Caki2 (cell line): ENCODE data around the gene LTF. TPM values are rescaled to one million over a fixed set of nuclear protein-coding genes. Genes with fewer than 3 reads are reported as not detected.
"Not testable (repeated sequence)": the region's sequence is repeated elsewhere in the genome, so short reads cannot be mapped to it uniquely, and the experiment has no call there.

Experiments used
- DNase-seq: peaks from one replicate; pipeline ENCODE4 v3.0.0-alpha.2; 2015; ENCODE audit warnings: low read depth
- in situ Hi-C: cut with HindIII; loops from 2 replicates; pipeline ENCODE4 v1.10.0; 2016; ENCODE audit warnings: low sequenced_read_pairs, low pct_unique_long_range_greater_than_20kb, mixed read lengths
- total RNA-seq: library from RNA; depleted of rRNA; stranded (reverse); fragments of >200 nt; shearing (Covaris generic); gene quantifications from 2 replicates; pipeline ENCODE4 v1.2.3, GENCODE V29; 2014; ENCODE audit warnings: low replicate concordance

The LTF gene
- total RNA-seq, 1 experiment from 2014 or later = not detected

- in situ Hi-C loops, DNase-seq: not testable (repeated sequence)
Measured at GRCh38 chr3:46427404-46427803, 37.3 kb downstream of the LTF start.

- in situ Hi-C loops, DNase-seq: not testable (repeated sequence)
Measured at GRCh38 chr3:46426476-46426875, 38.2 kb downstream of the LTF start.

GRCh38 chr3:46423588-46423987 lies 41.1 kb downstream of the LTF start:
- in situ Hi-C loops = no loop called here
- DNase-seq = peak; percentile 15

- DNase-seq = peak; percentile 19
- in situ Hi-C loops = no loop called here
Measured at GRCh38 chr3:46422617-46423016, 42.1 kb downstream of the LTF start.

GRCh38 chr3:46420931-46421330 lies 43.8 kb downstream of the LTF start:
- in situ Hi-C loops = no loop called here
- DNase-seq = no peak

- in situ Hi-C loops = no loop called here
- no peak for DNase-seq
Measured at GRCh38 chr3:46419816-46420215, 44.9 kb downstream of the LTF start.

- in situ Hi-C loops = no loop called here
- DNase-seq = no peak
Measured at GRCh38 chr3:46417841-46418611, 46.7 kb downstream of the LTF start.

GRCh38 chr3:46416811-46417510 lies 47.7 kb downstream of the LTF start:
- in situ Hi-C loops = no loop called here
- no peak for DNase-seq

- DNase-seq = no peak
- in situ Hi-C loops = no loop called here
Measured at GRCh38 chr3:46416125-46416810, 48.4 kb downstream of the LTF start.

GRCh38 chr3:46414739-46415138 lies 50.0 kb downstream of the LTF start:
- no peak for DNase-seq
- in situ Hi-C loops = no loop called here

GRCh38 chr3:46413951-46414350 lies 50.8 kb downstream of the LTF start:
- in situ Hi-C loops = no loop called here
- DNase-seq = no peak

GRCh38 chr3:46412786-46413298 lies 51.9 kb downstream of the LTF start:
- in situ Hi-C loops = no loop called here
- no peak for DNase-seq

- DNase-seq = no peak
- in situ Hi-C loops = no loop called here
Measured at GRCh38 chr3:46411271-46411670, 53.4 kb downstream of the LTF start.

- no peak for DNase-seq
- in situ Hi-C loops = no loop called here
Measured at GRCh38 chr3:46410669-46411068, 54.0 kb downstream of the LTF start.

GRCh38 chr3:46409739-46410489 lies 54.8 kb downstream of the LTF start:
- no peak for DNase-seq
- in situ Hi-C loops = no loop called here

- in situ Hi-C loops = no loop called here
- DNase-seq = no peak
Measured at GRCh38 chr3:46408853-46409252, 55.9 kb downstream of the LTF start.

GRCh38 chr3:46407970-46408369 lies 56.7 kb downstream of the LTF start:
- in situ Hi-C loops = no loop called here
- DNase-seq = no peak

GRCh38 chr3:46406788-46407611 lies 57.7 kb downstream of the LTF start, which contains the start of the genes CCR5AS and CCRL2:
TSS of gene CCR5AS (minus strand) at chr3:46407066.
TSS of gene CCRL2 (plus strand) at chr3:46407259. CDS start at chr3:46408080, 821 bp downstream.
- in situ Hi-C loops = no loop called here
- no peak for DNase-seq
